Liver (tissue), 9 donors: ENCODE results near the gene TBCD. TPM values are rescaled to one million over a fixed set of nuclear protein-coding genes. Genes with fewer than 3 reads are reported as not detected.
A peak's percentile ranks its signal among the peaks of the same experiment; 100 is the strongest.

Experiments
- DNase-seq: peaks from one replicate; pipeline ENCODE4 v3.0.0-alpha.2; 2017; ENCODE audit warnings: low spot score
- H3K27ac ChIP-seq, 2 donors: one replicate each; pipeline ENCODE4 v1.7.0; 2013; ENCODE audit warnings: inconsistent platforms in 2 of 2, low read length in 2 of 2, control low read depth in 1 of 2, low read depth in 1 of 2, mild to moderate bottlenecking in 1 of 2
- H3K27me3 ChIP-seq, 4 donors: one replicate each; pipeline versions ENCODE4 v1.6.1 to v1.7.0; 2013; ENCODE audit warnings: low read length in 3 of 4, inconsistent platforms in 1 of 4, mild to moderate bottlenecking in 1 of 4, moderate library complexity in 1 of 4; ENCODE audit not compliant: control insufficient read depth in 4 of 4, insufficient read depth in 4 of 4
- H3K36me3 ChIP-seq, 4 donors: one replicate each; pipeline versions ENCODE4 v1.6.1 to v1.7.0; 2013; ENCODE audit warnings: low read length in 3 of 4, mild to moderate bottlenecking in 3 of 4, low read depth in 1 of 4, moderate library complexity in 1 of 4; ENCODE audit not compliant: control insufficient read depth in 4 of 4, insufficient read depth in 3 of 4
- H3K4me1 ChIP-seq, 4 donors: one replicate each; pipeline versions ENCODE4 v1.6.1 to v1.7.0; 2013; ENCODE audit warnings: low read length in 3 of 4, mild to moderate bottlenecking in 3 of 4, moderate library complexity in 1 of 4; ENCODE audit not compliant: control insufficient read depth in 4 of 4, insufficient read depth in 4 of 4
- H3K4me3 ChIP-seq, 3 donors: one replicate each; pipeline versions ENCODE4 v1.6.1 to v1.7.0; 2013; ENCODE audit warnings: low read length in 3 of 3, control low read depth in 1 of 3, low read depth in 1 of 3, mild to moderate bottlenecking in 1 of 3
- H3K9ac ChIP-seq, 2 donors: one replicate each; pipeline ENCODE4 v1.7.0; 2013; ENCODE audit warnings: low read length in 2 of 2, mild to moderate bottlenecking in 2 of 2, moderate library complexity in 2 of 2, control low read depth in 1 of 2, low read depth in 1 of 2
- H3K9me3 ChIP-seq, 4 donors: one replicate each; pipeline versions ENCODE4 v1.6.1 to v1.7.0; 2013; ENCODE audit warnings: low read length in 3 of 4; ENCODE audit not compliant: control insufficient read depth in 4 of 4
- CTCF ChIP-seq: fragments of 150-350 bp; IDR thresholded peaks from 2 replicates; pipeline ENCODE4 v1.5.1; 2017; ENCODE audit warnings: improper control_type of control experiment, low read depth, low read length; ENCODE audit not compliant: missing input control
- EGR1 ChIP-seq, 2 donors: IDR thresholded peaks; 2 replicates each; pipeline ENCODE4 v1.6.1; 2016 to 2018; ENCODE audit warnings: antibody characterized with exemption in 2 of 2, low read depth in 2 of 2
- FOXA1 ChIP-seq: IDR thresholded peaks from 2 replicates; pipeline ENCODE4 v1.6.1; 2016; ENCODE audit warnings: antibody characterized with exemption
- FOXA2 ChIP-seq: IDR thresholded peaks from 2 replicates; pipeline ENCODE4 v1.6.1; 2016; ENCODE audit warnings: antibody characterized with exemption
- GABPA ChIP-seq, 2 donors: IDR thresholded peaks in 1 of 2; conservative IDR thresholded peaks in 1 of 2; 2 replicates each; pipeline ENCODE4 v1.6.1; 2016; ENCODE audit warnings: antibody characterized with exemption in 2 of 2, mild to moderate bottlenecking in 1 of 2, moderate library complexity in 1 of 2
- HNF4A ChIP-seq, 2 donors: conservative IDR thresholded peaks; 2 replicates each; pipeline ENCODE4 v1.6.1; 2016; ENCODE audit warnings: antibody characterized with exemption in 2 of 2, mild to moderate bottlenecking in 2 of 2
- HNF4G ChIP-seq: IDR thresholded peaks from 2 replicates; pipeline ENCODE4 v1.6.1; 2016; ENCODE audit warnings: antibody characterized with exemption
- JUND ChIP-seq, 2 donors: IDR thresholded peaks; 2 replicates each; pipeline ENCODE4 v1.6.1; 2016; ENCODE audit warnings: antibody characterized with exemption in 2 of 2
- NR2F2 ChIP-seq: IDR thresholded peaks from 2 replicates; pipeline ENCODE4 v1.6.1; 2016; ENCODE audit warnings: antibody characterized with exemption
- RAD21 ChIP-seq, 2 donors: IDR thresholded peaks; 2 replicates each; pipeline ENCODE4 v1.6.1; 2016; ENCODE audit warnings: antibody characterized with exemption in 2 of 2, mild to moderate bottlenecking in 2 of 2
- REST ChIP-seq: IDR thresholded peaks from 2 replicates; pipeline ENCODE4 v1.6.1; 2016; ENCODE audit warnings: antibody characterized with exemption, mild to moderate bottlenecking
- RXRA ChIP-seq, 2 donors: IDR thresholded peaks; 2 replicates each; pipeline ENCODE4 v1.6.1; 2017 to 2018; ENCODE audit warnings: antibody characterized with exemption in 2 of 2, mild to moderate bottlenecking in 1 of 2
- SP1 ChIP-seq: IDR thresholded peaks from 2 replicates; pipeline ENCODE4 v1.6.1; 2018; ENCODE audit warnings: antibody characterized with exemption, mild to moderate bottlenecking
- TAF1 ChIP-seq: conservative IDR thresholded peaks from 2 replicates; pipeline ENCODE4 v1.6.1; 2016; ENCODE audit warnings: antibody characterized with exemption, mild to moderate bottlenecking
- YY1 ChIP-seq: IDR thresholded peaks from 2 replicates; pipeline ENCODE4 v1.6.1; 2016; ENCODE audit warnings: antibody characterized with exemption, mild to moderate bottlenecking
- WGBS: extraction: QIAGEN DNeasy Blood & Tissue Kit; methylation state at CpG from one replicate; pipeline ENCODE4 v1.1.7; 2013; 5-methylcytosine and 5-hydroxymethylcytosine counted together
- polyA plus RNA-seq, 2 donors: library from polyadenylated mRNA; stranded (reverse) in 1 of 2; unstranded in 1 of 2; fragments of 200-250 nt in 1 of 2; fragments of >200 nt in 1 of 2; fragmentation: Nextera tagmentation in 1 of 2; extraction: Ambion mirVana in 1 of 2; gene quantifications; one replicate each; pipeline versions ENCODE4 v1.2.1 to v1.2.3, GENCODE V29; 2013 to 2015
- total RNA-seq, 2 donors: library from RNA; depleted of rRNA; stranded (reverse); fragments of >200 nt; gene quantifications; one replicate each; pipeline ENCODE4 v1.2.3, GENCODE V29; 2014
- TF ChIP-seq, protein P1 (sequence below): IDR thresholded peaks from 2 replicates; pipeline ENCODE4 v1.6.1; 2016; ENCODE audit warnings: antibody characterized with exemption
- TF ChIP-seq, protein P2 (sequence below): IDR thresholded peaks from 2 replicates; pipeline ENCODE4 v1.6.1; 2016; ENCODE audit warnings: antibody characterized with exemption
- TF ChIP-seq, protein P3 (sequence below): IDR thresholded peaks from 2 replicates; pipeline ENCODE4 v1.6.1; 2016; ENCODE audit warnings: antibody characterized with exemption
- donor health status: healthy.
- donor health status: healthy.
- donor health status: healthy.
- donor health status: healthy.
- donor health status: healthy.

TBCD gene
- total and polyA plus RNA-seq, 4 donors, result 29.8 to 42.2 (median 33.0) TPM

DNA sequence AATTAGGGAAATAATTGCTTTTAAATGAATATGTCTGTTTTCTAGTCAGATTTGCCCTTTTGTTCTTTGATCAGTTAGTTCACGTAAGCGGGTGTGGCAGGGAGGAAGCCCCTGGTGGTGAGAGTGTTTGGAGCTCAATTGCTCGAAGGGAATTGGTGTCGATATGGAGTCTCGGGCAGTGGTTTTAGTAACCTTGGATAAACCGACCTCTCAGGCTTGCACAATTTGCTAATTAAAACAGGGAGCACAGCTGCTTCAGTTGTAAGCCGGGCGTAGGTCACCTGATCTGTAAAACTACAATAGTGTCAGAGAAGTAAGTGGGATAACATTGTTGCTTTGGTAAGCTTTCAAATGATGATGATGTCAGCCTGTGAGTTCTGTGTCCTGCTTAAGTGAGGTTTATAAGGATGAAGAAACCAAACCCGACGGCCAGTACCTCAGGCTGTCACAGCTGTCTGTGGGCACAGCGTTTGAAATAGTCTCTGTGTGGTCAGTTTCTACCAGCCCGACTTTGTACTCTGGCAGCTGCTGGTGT lies 85.0 kb downstream of the TBCD start (continued):
- peak; percentile 32 for TF ChIP-seq SP1
- TF ChIP-seq, protein P1, sequence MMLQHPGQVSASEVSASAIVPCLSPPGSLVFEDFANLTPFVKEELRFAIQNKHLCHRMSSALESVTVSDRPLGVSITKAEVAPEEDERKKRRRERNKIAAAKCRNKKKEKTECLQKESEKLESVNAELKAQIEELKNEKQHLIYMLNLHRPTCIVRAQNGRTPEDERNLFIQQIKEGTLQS, result no peak
- no peak for TF ChIP-seq HNF4G
- TF ChIP-seq FOXA2, result no peak
- TF ChIP-seq, protein P2, sequence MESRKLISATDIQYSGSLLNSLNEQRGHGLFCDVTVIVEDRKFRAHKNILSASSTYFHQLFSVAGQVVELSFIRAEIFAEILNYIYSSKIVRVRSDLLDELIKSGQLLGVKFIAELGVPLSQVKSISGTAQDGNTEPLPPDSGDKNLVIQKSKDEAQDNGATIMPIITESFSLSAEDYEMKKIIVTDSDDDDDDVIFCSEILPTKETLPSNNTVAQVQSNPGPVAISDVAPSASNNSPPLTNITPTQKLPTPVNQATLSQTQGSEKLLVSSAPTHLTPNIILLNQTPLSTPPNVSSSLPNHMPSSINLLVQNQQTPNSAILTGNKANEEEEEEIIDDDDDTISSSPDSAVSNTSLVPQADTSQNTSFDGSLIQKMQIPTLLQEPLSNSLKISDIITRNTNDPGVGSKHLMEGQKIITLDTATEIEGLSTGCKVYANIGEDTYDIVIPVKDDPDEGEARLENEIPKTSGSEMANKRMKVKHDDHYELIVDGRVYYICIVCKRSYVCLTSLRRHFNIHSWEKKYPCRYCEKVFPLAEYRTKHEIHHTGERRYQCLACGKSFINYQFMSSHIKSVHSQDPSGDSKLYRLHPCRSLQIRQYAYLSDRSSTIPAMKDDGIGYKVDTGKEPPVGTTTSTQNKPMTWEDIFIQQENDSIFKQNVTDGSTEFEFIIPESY, result no peak

DNA sequence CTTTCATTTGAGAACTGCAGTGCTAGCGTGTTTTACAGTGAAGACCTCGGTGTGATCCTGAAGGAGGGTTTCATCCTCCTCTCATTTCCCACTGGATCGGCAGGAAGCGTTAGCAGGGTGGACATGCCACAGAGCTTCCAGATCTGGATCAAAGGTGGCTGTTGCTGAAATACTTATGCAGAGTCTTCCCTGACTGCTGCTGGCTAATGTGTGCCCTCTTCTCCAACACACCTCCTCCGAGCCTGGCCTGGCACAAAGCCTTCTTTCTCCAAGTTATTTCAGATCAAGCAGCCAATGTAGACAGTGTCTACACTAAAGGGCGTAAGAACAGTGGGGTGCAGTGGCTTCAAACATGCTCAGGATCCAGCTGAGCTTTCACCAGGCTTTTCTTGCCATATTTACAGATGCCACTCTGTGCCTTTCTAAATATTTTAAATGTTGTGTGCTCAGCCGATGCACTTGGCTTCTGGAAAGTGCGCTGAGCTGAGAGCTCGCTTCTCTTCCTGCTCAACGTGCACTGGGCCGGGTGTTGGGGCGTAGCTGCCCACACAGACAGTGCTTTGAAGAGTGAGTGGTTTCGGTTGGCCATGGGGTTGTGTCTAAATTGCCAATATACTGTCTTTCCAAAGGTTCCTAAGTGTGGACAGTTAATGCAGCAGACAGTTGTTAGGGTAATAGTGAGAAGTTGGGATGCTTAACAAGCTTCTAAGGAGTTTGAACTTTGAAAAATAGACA lies 85.9 kb downstream of the TBCD start:
- DNase-seq, result no peak
- Histone ChIP-seq H3K9ac (peak overlapping the region in 1 of 2 donors; percentile 9), H3K36me3 (peaks cover 0 to 1% (median 0%) of the 10 kb centered on the region in 4 donors), H3K27ac (peak overlapping the region; percentile 43 to 51), H3K4me3 (no peak overlapping the region), H3K27me3 (no peaks in the 10 kb centered on the region), H3K4me1 (peaks cover 7 to 25% (median 16%) of the 10 kb centered on the region in 4 donors), H3K9me3 (no peaks in the 10 kb centered on the region)
- TF ChIP-seq YY1 (no peak), RXRA (IDR thresholded peaks at IDR 0.05) (peak in 1 of 2 donors; percentile 28)
- 50% methylated on average over 13 of the region's 13 CpGs for WGBS

- H3K4me1 ChIP-seq, result peaks cover 7 to 25% (median 16%) of the 10 kb centered on the region in 4 donors
- H3K36me3 ChIP-seq, result no peaks in the 10 kb centered on the region
- no peak overlapping the region for H3K9ac ChIP-seq
- no peak for DNase-seq
- no peaks in the 10 kb centered on the region for H3K9me3 ChIP-seq
- H3K4me3 ChIP-seq, result peak overlapping the region in 1 of 3 donors; percentile 8
- H3K27ac ChIP-seq, result peak overlapping the region; percentile 43 to 51
- H3K27me3 ChIP-seq, result no peaks in the 10 kb centered on the region
- 51% methylated on average over 17 of the region's 17 CpGs for WGBS
- TF ChIP-seq RAD21 (IDR thresholded peaks at IDR 0.05), result peak; percentile 27 to 52
- TF ChIP-seq RXRA (IDR thresholded peaks at IDR 0.05), result peak; percentile 42 to 93
- TF ChIP-seq FOXA2, result peak; percentile 24
- peak; percentile 65 for TF ChIP-seq SP1
- peak in 1 of 2 donors; percentile 58 for TF ChIP-seq GABPA (IDR thresholded peaks at IDR 0.05 in 1 of 2, conservative IDR thresholded peaks at IDR 0.05 in 1 of 2)
- peak; percentile 50 to 85 for TF ChIP-seq HNF4A (conservative IDR thresholded peaks at IDR 0.05)
- no peak for TF ChIP-seq TAF1
- TF ChIP-seq JUND (IDR thresholded peaks at IDR 0.05), result peak; percentile 45 to 52
- TF ChIP-seq, protein P2, result peak; percentile 97
- TF ChIP-seq CTCF, result no peak
- TF ChIP-seq YY1, result peak; percentile 77
- TF ChIP-seq FOXA1, result peak; percentile 27
- TF ChIP-seq REST, result peak; percentile 47
- TF ChIP-seq HNF4G, result no peak
- TF ChIP-seq NR2F2, result no peak
- TF ChIP-seq EGR1 (IDR thresholded peaks at IDR 0.05; ENCODE audit: low read depth in 2 of 2), result peak in 1 of 2 donors; percentile 60
- TF ChIP-seq, protein P3, sequence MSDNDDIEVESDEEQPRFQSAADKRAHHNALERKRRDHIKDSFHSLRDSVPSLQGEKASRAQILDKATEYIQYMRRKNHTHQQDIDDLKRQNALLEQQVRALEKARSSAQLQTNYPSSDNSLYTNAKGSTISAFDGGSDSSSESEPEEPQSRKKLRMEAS, result peak; percentile 85
Measured at GRCh38 chr17:82838386-82839063, 86.7 kb downstream of the TBCD start.
